VCaP (cell line): ENCODE results near the gene FMN2.
A peak's percentile ranks its signal among the peaks of the same experiment; 100 is the strongest.

Experiments used
- H3K27ac ChIP-seq: fragments of 450-650 bp; 2 replicates; pipeline ENCODE4 v1.5.1; 2017
- TF ChIP-seq, protein P1 (sequence below): fragments of 450-650 bp; conservative IDR thresholded peaks from 2 replicates; pipeline ENCODE4 v1.5.1; 2017; ENCODE audit warnings: mild to moderate bottlenecking, moderate library complexity

FMN2 gene

DNA sequence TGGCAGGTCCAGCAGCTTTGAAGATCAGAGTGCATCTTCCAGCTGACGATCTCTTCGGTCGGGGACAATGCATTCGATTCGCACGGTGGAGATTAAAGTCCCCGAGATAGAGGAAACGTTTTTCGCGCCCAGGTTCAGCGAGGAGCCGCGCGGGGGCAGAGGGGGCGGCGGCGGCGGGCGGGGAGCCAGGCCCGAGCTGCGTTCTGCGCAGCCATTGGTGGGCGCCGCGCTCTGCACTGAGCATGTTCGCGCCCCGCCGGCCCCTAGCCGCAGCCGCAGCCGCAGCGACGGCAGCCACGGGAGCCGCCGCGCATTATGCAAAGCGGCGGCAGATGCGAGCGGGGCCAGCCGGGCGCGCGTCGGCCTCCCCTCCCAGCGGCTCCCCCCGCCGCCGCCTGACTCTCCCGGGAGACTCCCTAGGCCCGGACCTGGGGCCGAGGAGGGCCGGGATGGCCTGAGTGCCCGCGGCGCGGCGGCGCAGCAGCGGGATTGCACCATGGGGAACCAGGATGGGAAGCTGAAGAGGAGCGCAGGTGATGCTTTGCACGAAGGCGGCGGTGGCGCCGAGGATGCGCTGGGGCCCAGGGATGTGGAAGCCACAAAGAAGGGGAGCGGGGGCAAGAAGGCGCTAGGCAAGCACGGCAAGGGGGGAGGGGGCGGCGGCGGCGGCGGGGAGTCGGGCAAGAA lies at the start of gene FMN2:
TSS of gene FMN2 (plus strand) at position 270 of the 687 bp plus-strand sequence. CDS start at position 497, 227 bp downstream.
- TF ChIP-seq, protein P1, sequence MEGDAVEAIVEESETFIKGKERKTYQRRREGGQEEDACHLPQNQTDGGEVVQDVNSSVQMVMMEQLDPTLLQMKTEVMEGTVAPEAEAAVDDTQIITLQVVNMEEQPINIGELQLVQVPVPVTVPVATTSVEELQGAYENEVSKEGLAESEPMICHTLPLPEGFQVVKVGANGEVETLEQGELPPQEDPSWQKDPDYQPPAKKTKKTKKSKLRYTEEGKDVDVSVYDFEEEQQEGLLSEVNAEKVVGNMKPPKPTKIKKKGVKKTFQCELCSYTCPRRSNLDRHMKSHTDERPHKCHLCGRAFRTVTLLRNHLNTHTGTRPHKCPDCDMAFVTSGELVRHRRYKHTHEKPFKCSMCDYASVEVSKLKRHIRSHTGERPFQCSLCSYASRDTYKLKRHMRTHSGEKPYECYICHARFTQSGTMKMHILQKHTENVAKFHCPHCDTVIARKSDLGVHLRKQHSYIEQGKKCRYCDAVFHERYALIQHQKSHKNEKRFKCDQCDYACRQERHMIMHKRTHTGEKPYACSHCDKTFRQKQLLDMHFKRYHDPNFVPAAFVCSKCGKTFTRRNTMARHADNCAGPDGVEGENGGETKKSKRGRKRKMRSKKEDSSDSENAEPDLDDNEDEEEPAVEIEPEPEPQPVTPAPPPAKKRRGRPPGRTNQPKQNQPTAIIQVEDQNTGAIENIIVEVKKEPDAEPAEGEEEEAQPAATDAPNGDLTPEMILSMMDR, result no peak
- H3K27ac ChIP-seq, result peak within 1 kb of the TSS; percentile 74

DNA sequence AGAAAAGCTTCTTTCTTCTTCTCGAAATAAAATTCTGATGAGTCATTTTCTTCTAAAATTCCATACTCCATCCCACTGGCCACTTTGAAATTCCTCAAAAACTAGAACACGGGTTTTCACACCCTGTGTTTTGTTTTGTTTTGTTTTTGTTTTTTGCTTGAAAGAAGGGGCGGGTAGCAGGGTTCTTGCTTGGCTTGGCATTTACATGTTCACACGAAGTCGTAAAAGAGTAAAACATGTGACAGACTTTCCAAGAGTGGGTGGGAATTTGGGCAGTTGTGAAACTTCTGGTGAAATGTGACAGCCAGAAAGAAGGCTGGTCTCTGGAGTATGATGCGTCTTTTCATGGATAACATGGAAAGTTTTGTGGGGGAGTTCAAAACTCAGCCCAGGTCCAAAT lies 47.1 kb upstream of the FMN2 start:
- H3K27ac ChIP-seq, result no peak overlapping the region
- TF ChIP-seq, protein P1, result no peak

DNA sequence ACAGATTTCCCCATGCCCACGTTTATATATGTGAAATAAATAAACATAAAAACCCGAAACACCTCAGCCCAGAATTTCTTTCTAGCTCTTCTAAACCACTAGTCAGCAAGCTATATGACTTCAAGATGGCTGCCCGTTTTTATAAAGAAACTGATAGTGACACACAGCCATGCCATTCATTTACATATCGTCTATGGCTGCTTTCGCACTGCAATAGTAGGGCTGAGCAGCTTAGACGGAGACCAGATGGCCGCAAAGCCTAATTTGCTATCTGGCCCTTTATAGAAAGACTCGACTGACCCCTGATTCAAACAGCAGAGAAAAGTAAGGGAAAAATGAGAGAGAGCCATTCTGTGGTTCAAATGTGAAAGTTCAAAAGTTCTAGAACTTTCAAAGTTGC lies 45.7 kb upstream of the FMN2 start:
- no peak overlapping the region for H3K27ac ChIP-seq
- TF ChIP-seq, protein P1, result no peak

DNA sequence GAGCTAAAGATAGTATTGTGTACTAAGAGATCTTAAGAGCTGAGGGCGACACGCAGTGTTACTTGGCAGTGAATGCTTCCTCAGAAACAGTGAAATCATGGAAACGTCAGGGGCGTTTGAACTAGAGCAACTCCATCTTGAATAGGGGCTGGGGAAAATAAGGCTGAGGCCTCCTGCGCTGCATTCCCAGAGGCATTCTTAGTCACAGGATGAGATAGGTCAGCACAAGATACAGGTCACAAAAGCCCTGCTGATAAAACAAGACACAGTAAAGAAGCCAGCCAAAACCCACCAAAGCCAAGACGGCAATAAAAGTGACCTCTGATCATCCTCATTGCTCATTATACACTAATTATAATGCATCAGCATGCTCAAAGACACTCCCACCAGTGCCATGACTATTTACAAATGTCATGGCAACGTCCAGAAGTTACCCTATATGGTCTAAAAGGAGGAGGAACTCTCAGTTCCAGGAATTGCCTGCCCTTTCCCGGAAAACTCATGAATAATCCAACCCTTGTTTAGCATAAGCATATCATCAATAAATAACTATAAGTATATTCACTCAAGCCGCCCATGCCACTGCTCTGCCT lies 37.5 kb upstream of the FMN2 start:
- no peak overlapping the region for H3K27ac ChIP-seq
- TF ChIP-seq, protein P1, result no peak

DNA sequence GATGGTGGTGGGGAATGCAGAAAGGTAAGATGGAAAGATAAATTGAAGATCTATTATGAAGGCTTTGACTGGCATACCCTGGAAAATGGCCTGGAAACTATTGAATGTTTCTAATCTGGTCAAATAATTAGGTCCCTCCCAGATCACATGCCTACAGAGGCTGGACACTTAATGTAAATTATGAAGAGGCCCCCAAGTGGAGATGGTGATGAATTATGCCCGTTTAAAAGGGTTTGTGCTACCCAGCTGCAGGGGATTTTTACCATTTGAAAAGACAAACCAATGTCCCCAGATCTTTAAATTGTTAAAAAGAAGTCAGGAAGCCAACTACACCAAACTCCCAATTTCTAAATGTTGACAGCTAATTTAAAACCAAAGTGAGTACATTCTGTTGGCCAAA lies 35.7 kb upstream of the FMN2 start:
- TF ChIP-seq, protein P1, result no peak
- no peak overlapping the region for H3K27ac ChIP-seq

DNA sequence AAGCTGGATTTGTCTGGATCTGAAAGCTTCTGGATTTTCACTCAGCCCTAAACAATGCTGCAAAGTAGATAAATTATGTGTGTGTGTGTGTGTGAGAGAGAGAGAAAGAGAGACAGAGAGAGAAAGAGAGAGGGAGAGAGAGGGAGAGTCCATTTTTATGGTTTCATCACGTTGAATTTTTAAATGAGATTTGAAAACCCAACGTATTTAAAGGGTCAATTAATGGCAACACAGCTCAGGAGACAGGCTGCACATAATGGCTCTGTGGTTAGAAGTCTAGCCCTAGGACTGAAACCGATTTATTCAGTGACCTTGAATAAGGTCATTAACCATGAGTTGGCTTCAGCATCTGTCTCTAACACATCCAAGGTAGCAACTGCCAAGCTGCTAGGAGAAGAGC lies 35.3 kb upstream of the FMN2 start:
- no peak overlapping the region for H3K27ac ChIP-seq
- TF ChIP-seq, protein P1, result no peak

DNA sequence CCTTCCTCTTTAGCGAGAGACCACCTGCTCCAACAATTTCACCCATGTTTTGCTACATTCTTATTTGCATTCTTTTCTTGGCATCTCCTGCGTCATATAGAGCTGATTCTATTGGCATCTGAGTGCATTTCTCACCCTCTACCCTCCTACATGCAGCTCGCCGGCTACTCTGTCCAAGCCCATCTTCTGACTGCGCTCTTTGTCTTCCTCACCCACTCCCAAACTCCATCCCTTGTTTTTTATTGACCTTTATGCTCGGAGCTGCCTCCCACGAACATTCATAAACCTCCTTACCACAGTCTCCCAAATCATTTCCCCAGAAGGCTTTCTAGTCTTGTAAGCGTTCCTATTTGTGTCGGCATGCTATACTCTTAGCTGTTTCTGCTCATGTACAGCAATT lies 33.6 kb upstream of the FMN2 start:
- no peak overlapping the region for H3K27ac ChIP-seq
- TF ChIP-seq, protein P1, result no peak
